Measurements from ENCODE around the gene TET3. TPM values are rescaled to one million over a fixed set of nuclear protein-coding genes. Genes with fewer than 3 reads are reported as not detected.

TET3 gene
- total RNA-seq, 1 donor from 2014 or later = 22.7 TPM

- Histone ChIP-seq H3K36me3 (no peaks in the 10 kb centered on the region), H3K27ac (no peak overlapping the region), H3K9me3 (no peaks in the 10 kb centered on the region), H3K27me3 (no peaks in the 10 kb centered on the region), H3K4me1 (no peaks in the 10 kb centered on the region), H3K4me3 (no peak overlapping the region)
- TF ChIP-seq CTCF (IDR thresholded peaks at IDR 0.05) = no peak
- intact Hi-C loops (cut with DNase I) = no loop called here
- DNase-seq (ENCODE audit: low spot score in 2 of 2) = no peak
Measured at GRCh38 chr2:73993778-73994177, 9.1 kb downstream of the TET3 start.

GRCh38 chr2:73994178-73994831 lies 9.6 kb downstream of the TET3 start:
- no peak overlapping the region for H3K27ac ChIP-seq
- H3K4me3 ChIP-seq = no peak overlapping the region
- no peak for DNase-seq (ENCODE audit: low spot score in 2 of 2)
- no peaks in the 10 kb centered on the region for H3K36me3 ChIP-seq
- H3K27me3 ChIP-seq = no peaks in the 10 kb centered on the region
- intact Hi-C loops (cut with DNase I) = no loop called here
- H3K9me3 ChIP-seq = no peaks in the 10 kb centered on the region
- no peaks in the 10 kb centered on the region for H3K4me1 ChIP-seq
- TF ChIP-seq CTCF (IDR thresholded peaks at IDR 0.05) = no peak

- Histone ChIP-seq H3K9me3 (no peaks in the 10 kb centered on the region), H3K4me3 (no peak overlapping the region), H3K4me1 (peaks cover 0 to 3% of the 10 kb centered on the region in 2 donors), H3K27me3 (no peaks in the 10 kb centered on the region), H3K27ac (no peak overlapping the region), H3K36me3 (no peaks in the 10 kb centered on the region)
- no peak for TF ChIP-seq CTCF (IDR thresholded peaks at IDR 0.05)
- intact Hi-C loops (cut with DNase I) = no loop called here
- no peak for DNase-seq (ENCODE audit: low spot score in 2 of 2)
Measured at GRCh38 chr2:73995810-73996209, 11.1 kb downstream of the TET3 start.

- H3K27ac ChIP-seq = no peak overlapping the region
- no peaks in the 10 kb centered on the region for H3K27me3 ChIP-seq
- intact Hi-C loops (cut with DNase I) = no loop called here
Measured at GRCh38 chr2:73997813-73998212, 13.1 kb downstream of the TET3 start.

GRCh38 chr2:73998451-73998850 lies 13.7 kb downstream of the TET3 start:
- no peak for DNase-seq (ENCODE audit: low spot score in 2 of 2)
- Histone ChIP-seq H3K27me3 (no peaks in the 10 kb centered on the region), H3K4me1 (peaks cover 0 to 12% of the 10 kb centered on the region in 2 donors), H3K4me3 (no peak overlapping the region), H3K27ac (no peak overlapping the region), H3K9me3 (no peaks in the 10 kb centered on the region), H3K36me3 (no peaks in the 10 kb centered on the region)
- intact Hi-C loops (cut with DNase I) = no loop called here
- no peak for TF ChIP-seq CTCF (IDR thresholded peaks at IDR 0.05)

More at GRCh38 chr2:73997813-73998212, 13.1 kb downstream of the TET3 start:
- Histone ChIP-seq H3K9me3 (no peaks in the 10 kb centered on the region), H3K36me3 (no peaks in the 10 kb centered on the region), H3K4me1 (peaks cover 0 to 8% of the 10 kb centered on the region in 2 donors), H3K4me3 (no peak overlapping the region)
- DNase-seq (ENCODE audit: low spot score in 2 of 2) = no peak
- no peak for TF ChIP-seq CTCF (IDR thresholded peaks at IDR 0.05)

GRCh38 chr2:73998933-73999332 lies 14.2 kb downstream of the TET3 start:
- no peaks in the 10 kb centered on the region for H3K36me3 ChIP-seq
- no peak for TF ChIP-seq CTCF (IDR thresholded peaks at IDR 0.05)
- H3K27me3 ChIP-seq = no peaks in the 10 kb centered on the region
- intact Hi-C loops (cut with DNase I) = no loop called here
- H3K27ac ChIP-seq = no peak overlapping the region
- no peak overlapping the region for H3K4me3 ChIP-seq
- H3K9me3 ChIP-seq = no peaks in the 10 kb centered on the region
- peaks cover 0 to 17% of the 10 kb centered on the region in 2 donors for H3K4me1 ChIP-seq
- DNase-seq (ENCODE audit: low spot score in 2 of 2) = no peak

Data from ascending aorta (tissue), 2 donors.